Measurements from ENCODE around the gene TTC7B.

The TTC7B gene

DNA sequence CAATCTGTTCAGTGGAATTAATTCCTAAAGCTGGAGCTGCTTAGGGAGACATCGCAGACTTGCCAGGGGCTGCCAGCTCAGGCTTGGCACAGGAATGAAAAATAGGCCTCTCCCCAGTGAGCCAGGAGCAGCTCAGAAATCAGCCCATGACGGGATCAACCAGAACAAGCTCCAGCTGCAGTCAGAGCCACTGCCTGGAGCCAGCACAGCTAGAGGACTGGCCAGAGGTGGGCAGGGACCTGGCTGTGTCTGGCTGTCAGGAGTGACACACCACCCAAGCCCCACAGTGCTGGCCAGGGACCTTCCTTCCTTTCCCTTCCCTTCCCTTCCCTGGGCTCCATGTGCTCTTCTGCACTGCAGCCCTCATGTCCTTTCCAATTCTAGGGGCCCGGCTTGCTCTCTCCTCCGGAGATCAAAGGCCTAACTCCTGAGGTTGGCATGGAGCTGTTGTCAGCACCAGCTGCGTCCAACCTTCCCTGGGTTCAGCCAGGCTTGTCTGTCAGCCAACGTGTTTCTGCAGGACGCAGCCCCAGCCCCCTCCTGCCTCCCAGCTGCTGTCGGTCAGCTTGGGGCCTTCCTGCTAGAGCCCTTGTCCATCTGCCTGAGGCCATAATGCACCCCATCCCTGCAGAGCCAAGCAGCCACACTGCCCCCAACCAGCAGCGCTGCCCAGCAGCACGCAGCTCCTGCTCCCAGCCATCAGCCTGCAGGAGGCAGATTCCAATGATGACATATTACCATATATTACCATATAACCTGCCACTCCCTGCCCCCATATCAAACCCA is 270.1 kb downstream of the TTC7B start:
- H3K36me3 ChIP-seq (replicated peaks in 1 of 2; ENCODE audit: control insufficient read depth in 2 of 2, insufficient read depth in 2 of 2, low read length in 2 of 2), result peaks cover under 1 to 3% of the 10 kb centered on the region in 2 donors
- H3K14ac ChIP-seq (ENCODE audit: low read length), result no peak overlapping the region
- no CpG with 5 or more reads among the region's 10 CpGs for WGBS, 2 donors (ENCODE audit: extremely low coverage in 2 of 2, insufficient read length in 2 of 2, insufficient replicate concordance in 1 of 2)
- peaks cover 3 to 7% of the 10 kb centered on the region in 2 donors for H3K4me1 ChIP-seq (ENCODE audit: control insufficient read depth in 2 of 2, insufficient read depth in 1 of 2, low read depth in 1 of 2, low read length in 2 of 2)
- H4K8ac ChIP-seq (ENCODE audit: low read depth, low read length), result no peak overlapping the region
- no peak overlapping the region for H2AFZ ChIP-seq (ENCODE audit: low read length)
- no peak overlapping the region for H3K4ac ChIP-seq (ENCODE audit: low read length)
- H3K4me3 ChIP-seq (ENCODE audit: low read length in 2 of 2), result no peak overlapping the region
- H3K23ac ChIP-seq (ENCODE audit: low read depth, low read length, poor library complexity), result no peak overlapping the region
- H4K91ac ChIP-seq (ENCODE audit: low read depth, low read length, poor library complexity), result no peak overlapping the region
- no peak overlapping the region for H2BK120ac ChIP-seq (ENCODE audit: low read depth, low read length)
- H2BK15ac ChIP-seq (ENCODE audit: low read length), result peak overlapping the region; percentile 50
- no peaks in the 10 kb centered on the region for H3K27me3 ChIP-seq (ENCODE audit: control insufficient read depth in 3 of 3, insufficient read depth in 3 of 3, low read depth in 1 of 3, low read length in 3 of 3)
- H3K4me2 ChIP-seq (ENCODE audit: insufficient read depth, low read length, poor library complexity, severe bottlenecking), result no peak overlapping the region
- no peak overlapping the region for H3K27ac ChIP-seq (replicated peaks; ENCODE audit: low read length)
- H3K9ac ChIP-seq (ENCODE audit: low read depth, low read length, poor library complexity), result no peak overlapping the region
- no peaks in the 10 kb centered on the region for H3K79me1 ChIP-seq (ENCODE audit: low read depth, low read length)
- DNase-seq (ENCODE audit: low spot score), result no peak
- H2BK5ac ChIP-seq (ENCODE audit: low read length), result peak overlapping the region; percentile 79
- H3K18ac ChIP-seq (ENCODE audit: low read length), result peak overlapping the region; percentile 70
- no peak overlapping the region for H2BK12ac ChIP-seq (ENCODE audit: low read length)
- peaks cover 5 to 6% of the 10 kb centered on the region in 2 donors for H3K9me3 ChIP-seq (replicated peaks in 1 of 2; ENCODE audit: control insufficient read depth in 2 of 2, insufficient read depth in 1 of 2, low read depth in 1 of 2, low read length in 2 of 2)
- H2AK5ac ChIP-seq (ENCODE audit: low read depth, low read length), result peak overlapping the region; percentile 43

DNA sequence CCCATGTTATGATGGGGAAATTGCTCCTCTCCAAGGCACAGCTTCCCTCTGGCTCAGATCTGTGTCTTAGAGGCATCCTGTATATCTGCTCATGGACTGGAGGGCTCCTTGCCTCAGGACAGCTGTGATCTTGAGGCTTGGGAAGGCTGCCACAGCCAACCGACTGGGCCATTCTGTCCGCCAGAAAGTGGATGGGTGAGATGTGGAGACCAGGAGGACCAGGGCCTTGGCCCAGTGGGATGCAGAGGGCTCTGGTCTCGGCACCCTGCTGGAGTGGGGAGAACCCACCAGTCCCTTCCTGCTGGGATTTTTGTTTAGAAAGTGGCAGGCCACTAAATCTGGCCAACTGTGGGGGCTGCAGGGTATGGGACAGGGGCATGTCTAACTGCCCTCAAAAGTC is 270.8 kb downstream of the TTC7B start:
- Histone ChIP-seq H3K4me1 (ENCODE audit: control insufficient read depth in 2 of 2, insufficient read depth in 1 of 2, low read depth in 1 of 2, low read length in 2 of 2) (peaks cover 3 to 7% of the 10 kb centered on the region in 2 donors), H3K4me2 (ENCODE audit: insufficient read depth, low read length, poor library complexity, severe bottlenecking) (no peak overlapping the region), H3K36me3 (replicated peaks in 1 of 2; ENCODE audit: control insufficient read depth in 2 of 2, insufficient read depth in 2 of 2, low read length in 2 of 2) (peaks cover 2 to 4% of the 10 kb centered on the region in 2 donors), H3K4me3 (ENCODE audit: low read length in 2 of 2) (no peak overlapping the region), H2BK5ac (ENCODE audit: low read length) (no peak overlapping the region), H3K18ac (ENCODE audit: low read length) (no peak overlapping the region), H3K9me3 (replicated peaks in 1 of 2; ENCODE audit: control insufficient read depth in 2 of 2, insufficient read depth in 1 of 2, low read depth in 1 of 2, low read length in 2 of 2) (peaks cover 2 to 3% of the 10 kb centered on the region in 2 donors), H2BK15ac (ENCODE audit: low read length) (no peak overlapping the region), H3K4ac (ENCODE audit: low read length) (no peak overlapping the region), H3K27ac (replicated peaks; ENCODE audit: low read length) (no peak overlapping the region), H2BK120ac (ENCODE audit: low read depth, low read length) (no peak overlapping the region), H2AK5ac (ENCODE audit: low read depth, low read length) (no peak overlapping the region), H3K79me1 (ENCODE audit: low read depth, low read length) (no peaks in the 10 kb centered on the region), H4K91ac (ENCODE audit: low read depth, low read length, poor library complexity) (no peak overlapping the region), H2BK12ac (ENCODE audit: low read length) (no peak overlapping the region), H3K23ac (ENCODE audit: low read depth, low read length, poor library complexity) (no peak overlapping the region), H3K14ac (ENCODE audit: low read length) (peak overlapping the region; percentile 42), H3K9ac (ENCODE audit: low read depth, low read length, poor library complexity) (no peak overlapping the region), H3K27me3 (ENCODE audit: control insufficient read depth in 3 of 3, insufficient read depth in 3 of 3, low read depth in 1 of 3, low read length in 3 of 3) (no peaks in the 10 kb centered on the region), H4K8ac (ENCODE audit: low read depth, low read length) (no peak overlapping the region), H2AFZ (ENCODE audit: low read length) (no peak overlapping the region)
- WGBS, 2 donors (ENCODE audit: extremely low coverage in 2 of 2, insufficient read length in 2 of 2, insufficient replicate concordance in 1 of 2), result no CpG with 5 or more reads among the region's 3 CpGs
- no peak for DNase-seq (ENCODE audit: low spot score)

- H3K27ac ChIP-seq (replicated peaks; ENCODE audit: low read length), result no peak overlapping the region
- H3K79me1 ChIP-seq (ENCODE audit: low read depth, low read length), result no peaks in the 10 kb centered on the region
- no peak overlapping the region for H2BK5ac ChIP-seq (ENCODE audit: low read length)
- no peak overlapping the region for H3K4me3 ChIP-seq (ENCODE audit: low read length in 2 of 2)
- no peak overlapping the region for H2AK5ac ChIP-seq (ENCODE audit: low read depth, low read length)
- H3K9me3 ChIP-seq (replicated peaks in 1 of 2; ENCODE audit: control insufficient read depth in 2 of 2, insufficient read depth in 1 of 2, low read depth in 1 of 2, low read length in 2 of 2), result no peaks in the 10 kb centered on the region
- H4K8ac ChIP-seq (ENCODE audit: low read depth, low read length), result no peak overlapping the region
- no peak overlapping the region for H2BK12ac ChIP-seq (ENCODE audit: low read length)
- no CpG with 5 or more reads among the region's 8 CpGs for WGBS, 2 donors (ENCODE audit: extremely low coverage in 2 of 2, insufficient read length in 2 of 2, insufficient replicate concordance in 1 of 2)
- H2BK15ac ChIP-seq (ENCODE audit: low read length), result no peak overlapping the region
- no peak overlapping the region for H3K4me2 ChIP-seq (ENCODE audit: insufficient read depth, low read length, poor library complexity, severe bottlenecking)
- H3K9ac ChIP-seq (ENCODE audit: low read depth, low read length, poor library complexity), result no peak overlapping the region
- H3K18ac ChIP-seq (ENCODE audit: low read length), result no peak overlapping the region
- no peak overlapping the region for H2BK120ac ChIP-seq (ENCODE audit: low read depth, low read length)
- no peak overlapping the region for H4K91ac ChIP-seq (ENCODE audit: low read depth, low read length, poor library complexity)
- no peaks in the 10 kb centered on the region for H3K27me3 ChIP-seq (ENCODE audit: control insufficient read depth in 3 of 3, insufficient read depth in 3 of 3, low read depth in 1 of 3, low read length in 3 of 3)
- no peak overlapping the region for H3K14ac ChIP-seq (ENCODE audit: low read length)
- H3K36me3 ChIP-seq (replicated peaks in 1 of 2; ENCODE audit: control insufficient read depth in 2 of 2, insufficient read depth in 2 of 2, low read length in 2 of 2), result peaks cover under 1 to 4% of the 10 kb centered on the region in 2 donors
- peaks cover 3 to 7% of the 10 kb centered on the region in 2 donors for H3K4me1 ChIP-seq (ENCODE audit: control insufficient read depth in 2 of 2, insufficient read depth in 1 of 2, low read depth in 1 of 2, low read length in 2 of 2)
- no peak overlapping the region for H2AFZ ChIP-seq (ENCODE audit: low read length)
- no peak overlapping the region for H3K23ac ChIP-seq (ENCODE audit: low read depth, low read length, poor library complexity)
- no peak overlapping the region for H3K4ac ChIP-seq (ENCODE audit: low read length)
- DNase-seq (ENCODE audit: low spot score), result no peak
These were observed 271.3 kb downstream of the TTC7B start for GRCh38 chr14:90544971-90545370.

DNA sequence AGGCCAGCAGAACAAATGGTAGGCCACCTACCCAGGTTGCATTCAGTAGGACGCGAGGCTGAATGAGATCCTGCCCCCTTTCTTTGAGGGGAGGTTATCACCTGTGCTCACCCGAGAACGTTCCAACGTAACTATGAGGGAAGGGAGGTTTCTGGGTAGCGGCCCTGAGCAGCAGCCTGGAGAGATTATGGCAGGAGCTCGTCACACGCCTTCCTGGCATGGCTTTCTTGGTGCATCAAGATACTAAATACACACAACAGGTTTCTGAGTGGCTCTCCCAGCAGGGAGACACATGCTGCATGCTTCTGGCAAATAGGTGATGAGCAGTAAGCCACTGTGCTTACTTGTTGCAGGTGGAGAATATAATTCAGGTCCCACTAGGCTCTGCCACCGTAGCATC is 271.7 kb downstream of the TTC7B start:
- no peak overlapping the region for H2AK5ac ChIP-seq (ENCODE audit: low read depth, low read length)
- no CpG with 5 or more reads among the region's 9 CpGs for WGBS, 2 donors (ENCODE audit: extremely low coverage in 2 of 2, insufficient read length in 2 of 2, insufficient replicate concordance in 1 of 2)
- DNase-seq (ENCODE audit: low spot score), result no peak
- H3K79me1 ChIP-seq (ENCODE audit: low read depth, low read length), result no peaks in the 10 kb centered on the region
- no peaks in the 10 kb centered on the region for H3K9me3 ChIP-seq (replicated peaks in 1 of 2; ENCODE audit: control insufficient read depth in 2 of 2, insufficient read depth in 1 of 2, low read depth in 1 of 2, low read length in 2 of 2)
- no peak overlapping the region for H3K23ac ChIP-seq (ENCODE audit: low read depth, low read length, poor library complexity)
- no peak overlapping the region for H4K91ac ChIP-seq (ENCODE audit: low read depth, low read length, poor library complexity)
- no peaks in the 10 kb centered on the region for H3K27me3 ChIP-seq (ENCODE audit: control insufficient read depth in 3 of 3, insufficient read depth in 3 of 3, low read depth in 1 of 3, low read length in 3 of 3)
- H3K36me3 ChIP-seq (replicated peaks in 1 of 2; ENCODE audit: control insufficient read depth in 2 of 2, insufficient read depth in 2 of 2, low read length in 2 of 2), result peaks cover 0 to 7% of the 10 kb centered on the region in 2 donors
- no peak overlapping the region for H2BK120ac ChIP-seq (ENCODE audit: low read depth, low read length)
- no peak overlapping the region for H3K4ac ChIP-seq (ENCODE audit: low read length)
- no peak overlapping the region for H3K18ac ChIP-seq (ENCODE audit: low read length)
- no peak overlapping the region for H2BK5ac ChIP-seq (ENCODE audit: low read length)
- no peak overlapping the region for H3K4me3 ChIP-seq (ENCODE audit: low read length in 2 of 2)
- no peak overlapping the region for H2BK12ac ChIP-seq (ENCODE audit: low read length)
- H3K4me2 ChIP-seq (ENCODE audit: insufficient read depth, low read length, poor library complexity, severe bottlenecking), result no peak overlapping the region
- H2BK15ac ChIP-seq (ENCODE audit: low read length), result no peak overlapping the region
- H4K8ac ChIP-seq (ENCODE audit: low read depth, low read length), result no peak overlapping the region
- no peak overlapping the region for H3K14ac ChIP-seq (ENCODE audit: low read length)
- no peak overlapping the region for H3K27ac ChIP-seq (replicated peaks; ENCODE audit: low read length)
- H3K4me1 ChIP-seq (ENCODE audit: control insufficient read depth in 2 of 2, insufficient read depth in 1 of 2, low read depth in 1 of 2, low read length in 2 of 2), result peaks cover 3 to 7% of the 10 kb centered on the region in 2 donors
- no peak overlapping the region for H2AFZ ChIP-seq (ENCODE audit: low read length)
- no peak overlapping the region for H3K9ac ChIP-seq (ENCODE audit: low read depth, low read length, poor library complexity)
